ENCODE results near the gene TAOK2.

- TF ChIP-seq POLR2AphosphoS5 (IDR thresholded peaks at IDR 0.05; ENCODE audit: low read depth, low read length) (no peak), POLR2A (IDR thresholded peaks at IDR 0.05; ENCODE audit: low read depth, low read length) (no peak)
Observed at GRCh38 chr16:29971304-29971703, 2.4 kb upstream of the TAOK2 start.

Data from GM12892 (cell line).